ENCODE data around the gene PADI1. TPM values are rescaled to one million over a fixed set of nuclear protein-coding genes. Genes with fewer than 3 reads are reported as not detected.
A peak's percentile ranks its signal among the peaks of the same experiment; 100 is the strongest.
"Not testable (repeated sequence)": the region's sequence is repeated elsewhere in the genome, so short reads cannot be mapped to it uniquely, and the experiment has no call there.

The PADI1 gene
- total RNA-seq, 2 experiments from 2014 or later: not detected

GRCh38 chr1:17236779-17237560, 32.0 kb downstream of the PADI1 start:
- DNase-seq: peak; percentile 94
- ChIA-PET CTCF (interaction anchor here (0.6 to 6.1 kb wide), 22 partner anchors 8 to 282 kb away, joined by 3 to 163 read pairs (median 3); partner anchors contain the start of gene PADI2), POLR2A (interaction anchor here (1.6 kb wide), 1 partner anchor 111 kb away, joined by 6 read pairs; no protein-coding TSS in a partner anchor)
- no peaks in the 10 kb centered on the region for H3K36me3 Mint-ChIP-seq (ENCODE audit: low read depth)
- peak; percentile 88 for TF ChIP-seq CTCF (IDR thresholded peaks at IDR 0.05)
- no peak overlapping the region for H3K4me3 Mint-ChIP-seq
- H3K9me3 Mint-ChIP-seq: no peaks in the 10 kb centered on the region
- H3K27me3 Mint-ChIP-seq: no peaks in the 10 kb centered on the region
- peak; percentile 87 for ATAC-seq
- no peaks in the 10 kb centered on the region for H3K4me1 Mint-ChIP-seq (ENCODE audit: low read depth)
- no peak overlapping the region for H3K27ac Mint-ChIP-seq
- intact Hi-C loops (cut with micrococcal nuclease): loop anchor here (1.0 kb wide), 1 partner anchor 112 kb away; no protein-coding TSS in a partner anchor

- H3K9me3 Mint-ChIP-seq: no peaks in the 10 kb centered on the region
- DNase-seq: no peak
- no peak overlapping the region for H3K27ac Mint-ChIP-seq
- H3K36me3 Mint-ChIP-seq (ENCODE audit: low read depth): no peaks in the 10 kb centered on the region
- no peak for ATAC-seq
- H3K4me1 Mint-ChIP-seq (ENCODE audit: low read depth): no peaks in the 10 kb centered on the region
- ChIA-PET CTCF (interaction anchor here (0.7 to 6.1 kb wide), 16 partner anchors 9 to 282 kb away, joined by 3 to 163 read pairs (median 4); no protein-coding TSS in a partner anchor), POLR2A (interaction anchor here (1.6 kb wide), 1 partner anchor 112 kb away, joined by 6 read pairs; no protein-coding TSS in a partner anchor)
- H3K27me3 Mint-ChIP-seq: no peaks in the 10 kb centered on the region
- no peak overlapping the region for H3K4me3 Mint-ChIP-seq
- intact Hi-C loops (cut with micrococcal nuclease): loop anchor here (1.0 kb wide), 1 partner anchor 112 kb away; no protein-coding TSS in a partner anchor
- no peak for TF ChIP-seq CTCF (IDR thresholded peaks at IDR 0.05)
These were observed 32.6 kb downstream of the PADI1 start for GRCh38 chr1:17237561-17237903.

- CTCF ChIA-PET: interaction anchor here (4.5 kb wide), 1 partner anchor 114 kb away, joined by 30 read pairs; no protein-coding TSS in a partner anchor
- Mint-ChIP-seq H3K4me1 (ENCODE audit: low read depth) (no peaks in the 10 kb centered on the region), H3K4me3 (no peak overlapping the region), H3K36me3 (ENCODE audit: low read depth) (no peaks in the 10 kb centered on the region), H3K9me3 (no peaks in the 10 kb centered on the region), H3K27ac (no peak overlapping the region), H3K27me3 (no peaks in the 10 kb centered on the region)
- DNase-seq (peak; percentile 41), ATAC-seq (peak; percentile 75)
- POLR2A ChIA-PET: interaction anchor here (0.7 kb wide), 1 partner anchor 99 kb away, joined by 3 read pairs; no protein-coding TSS in a partner anchor
- TF ChIP-seq CTCF (IDR thresholded peaks at IDR 0.05): no peak
- intact Hi-C loops (cut with micrococcal nuclease): no loop called here
These were observed 34.5 kb downstream of the PADI1 start for GRCh38 chr1:17239420-17239819.

GRCh38 chr1:17241011-17241779, 36.3 kb downstream of the PADI1 start:
- intact Hi-C loops (cut with micrococcal nuclease); H3K36me3 Mint-ChIP-seq (ENCODE audit: low read depth); H3K9me3 Mint-ChIP-seq; H3K4me3 Mint-ChIP-seq; H3K4me1 Mint-ChIP-seq (ENCODE audit: low read depth); H3K27me3 Mint-ChIP-seq; POLR2A ChIA-PET; ATAC-seq; H3K27ac Mint-ChIP-seq: not testable (repeated sequence)
- peak; percentile 17 for DNase-seq
- CTCF ChIA-PET: interaction anchor here (4.5 kb wide), 1 partner anchor 115 kb away, joined by 30 read pairs; no protein-coding TSS in a partner anchor

- H3K27ac Mint-ChIP-seq; H3K27me3 Mint-ChIP-seq; DNase-seq; POLR2A ChIA-PET; H3K4me1 Mint-ChIP-seq (ENCODE audit: low read depth); H3K4me3 Mint-ChIP-seq; ATAC-seq; intact Hi-C loops (cut with micrococcal nuclease); H3K9me3 Mint-ChIP-seq; H3K36me3 Mint-ChIP-seq (ENCODE audit: low read depth): not testable (repeated sequence)
- CTCF ChIA-PET: interaction anchor here (4.5 kb wide), 1 partner anchor 116 kb away, joined by 30 read pairs; no protein-coding TSS in a partner anchor
These were observed 36.8 kb downstream of the PADI1 start for GRCh38 chr1:17241780-17242074.

Measured in activated CD8-positive, alpha-beta T cell treated with anti-CD3 and anti-CD28 coated beads for 36 hours (primary cell).